Kidney tubule cell (primary cell): ENCODE data around the gene AP1S3.
A peak's percentile ranks its signal among the peaks of the same experiment; 100 is the strongest.
"Not testable (repeated sequence)": the region's sequence is repeated elsewhere in the genome, so short reads cannot be mapped to it uniquely, and the experiment has no call there.

Experiments
- DNase-seq: peaks from one replicate; pipeline ENCODE4 v3.0.0-alpha.2; 2018; ENCODE audit warnings: low spot score

AP1S3 gene

GRCh38 chr2:223853425-223853837, 16.0 kb upstream of the AP1S3 start:
- no peak for DNase-seq

- DNase-seq: no peak
These were observed 15.0 kb upstream of the AP1S3 start for GRCh38 chr2:223852281-223852795.

- no peak for DNase-seq
These were observed 10.0 kb upstream of the AP1S3 start for GRCh38 chr2:223847410-223847809.

GRCh38 chr2:223846515-223846914, 9.1 kb upstream of the AP1S3 start:
- peak; percentile 94 for DNase-seq

DNA sequence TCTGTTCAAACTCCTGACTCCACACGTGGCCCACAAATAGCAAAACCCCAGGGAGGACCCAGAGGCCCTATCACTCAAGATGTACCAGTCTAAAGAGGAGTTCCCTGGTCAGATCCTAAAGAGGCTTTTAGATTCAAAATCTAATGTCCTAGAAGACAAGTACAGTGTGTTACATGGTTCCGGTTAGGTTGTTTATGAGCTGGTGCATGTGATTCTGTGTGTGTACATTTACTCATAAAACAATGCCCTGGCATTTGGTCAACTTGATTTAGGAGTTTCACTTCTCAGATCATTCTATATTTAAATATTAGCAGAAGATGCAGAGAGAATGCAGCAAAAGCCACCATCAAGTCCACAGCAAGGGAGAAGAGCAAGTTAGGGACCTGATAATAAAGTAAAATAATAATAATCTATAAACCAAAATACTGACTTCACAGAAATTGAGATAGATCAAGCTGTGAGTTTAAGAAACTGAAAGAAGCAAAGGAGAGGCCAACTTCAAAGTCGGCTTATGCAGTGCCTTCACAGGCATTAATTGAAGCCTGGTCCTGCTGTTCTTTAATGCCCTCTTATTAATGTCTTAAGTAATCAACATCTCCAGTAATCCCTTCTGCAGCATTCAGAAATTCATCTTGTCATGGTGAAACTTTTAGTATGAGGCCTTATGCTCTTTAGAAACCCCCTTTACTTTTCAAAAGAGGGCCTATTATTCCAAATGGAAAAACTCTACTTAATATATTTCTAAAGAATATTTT, 4.2 kb upstream of the AP1S3 start:
- no peak for DNase-seq

- DNase-seq: peak; percentile 66
These were observed 1.5 kb downstream of the AP1S3 start for GRCh38 chr2:223835701-223836532.

DNA sequence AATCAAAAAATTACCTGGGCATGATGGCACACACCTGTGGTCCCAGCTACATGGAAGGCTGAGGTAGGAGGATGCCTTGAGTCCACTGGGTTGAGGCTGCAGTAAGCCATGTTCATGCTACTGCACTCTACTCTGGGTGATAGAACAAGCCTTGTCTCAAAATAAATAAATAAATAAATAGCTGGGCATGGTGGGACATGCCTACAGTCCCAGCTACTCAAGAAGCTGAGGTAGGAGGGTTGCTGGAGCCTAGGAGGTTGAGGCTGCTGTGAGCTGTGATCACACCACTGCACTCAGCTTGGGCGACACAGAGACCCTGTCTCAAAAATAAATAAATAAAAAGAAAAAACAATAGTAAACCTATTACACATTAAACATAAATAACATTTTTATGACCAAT, 3.0 kb downstream of the AP1S3 start:
- no peak for DNase-seq

DNA sequence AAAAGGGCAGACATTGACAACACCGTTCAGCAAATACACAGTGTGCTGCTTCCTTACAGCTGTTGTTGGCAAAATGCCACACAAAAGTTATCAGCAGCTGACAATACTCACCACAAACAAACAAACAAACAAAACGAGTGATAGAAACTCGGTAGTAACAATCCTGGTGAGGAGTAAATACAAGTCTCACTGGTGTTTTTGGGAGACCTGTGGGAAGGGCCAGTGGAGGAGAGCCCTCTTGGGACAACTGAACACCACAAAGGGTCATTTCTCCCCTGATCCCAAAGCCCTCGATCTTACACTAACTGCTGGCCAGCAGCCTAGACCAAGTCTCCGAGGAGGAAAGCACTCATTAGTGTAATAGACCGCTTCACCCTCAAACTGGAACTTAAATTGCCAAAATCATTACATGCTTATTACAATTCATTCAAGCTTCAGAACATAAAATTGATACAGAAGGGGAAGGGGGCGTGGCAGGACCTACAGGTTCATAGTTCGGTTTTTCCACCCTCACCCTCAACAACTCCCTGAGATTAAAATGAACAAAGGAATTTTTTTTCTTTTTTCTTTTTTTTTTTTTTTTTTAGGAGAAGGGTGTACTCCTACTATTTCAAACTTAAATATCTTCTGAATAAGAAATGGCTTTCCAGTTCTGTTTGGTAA, 5.0 kb downstream of the AP1S3 start:
- DNase-seq: no peak

GRCh38 chr2:223829128-223829527, 8.3 kb downstream of the AP1S3 start:
- DNase-seq: no peak

DNA sequence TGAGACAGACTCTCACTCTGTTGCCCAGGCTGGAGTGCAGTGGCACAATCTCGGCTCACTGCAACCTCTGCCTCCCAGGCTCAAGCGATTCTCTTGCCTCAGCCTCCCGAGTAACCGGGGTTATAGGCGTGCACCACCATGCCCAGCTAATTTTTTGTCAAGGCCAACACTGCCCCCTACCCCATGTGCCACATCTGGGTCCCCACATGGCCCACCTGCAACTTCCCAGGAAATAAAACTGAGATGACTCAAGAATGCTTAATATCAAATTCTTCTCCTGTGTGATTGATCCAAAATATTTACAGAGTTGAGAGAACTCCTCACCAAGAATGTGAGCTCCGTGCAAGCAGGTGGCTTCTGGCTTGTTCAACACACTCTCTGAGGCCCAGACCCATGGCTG, 9.1 kb downstream of the AP1S3 start:
- DNase-seq: no peak

DNA sequence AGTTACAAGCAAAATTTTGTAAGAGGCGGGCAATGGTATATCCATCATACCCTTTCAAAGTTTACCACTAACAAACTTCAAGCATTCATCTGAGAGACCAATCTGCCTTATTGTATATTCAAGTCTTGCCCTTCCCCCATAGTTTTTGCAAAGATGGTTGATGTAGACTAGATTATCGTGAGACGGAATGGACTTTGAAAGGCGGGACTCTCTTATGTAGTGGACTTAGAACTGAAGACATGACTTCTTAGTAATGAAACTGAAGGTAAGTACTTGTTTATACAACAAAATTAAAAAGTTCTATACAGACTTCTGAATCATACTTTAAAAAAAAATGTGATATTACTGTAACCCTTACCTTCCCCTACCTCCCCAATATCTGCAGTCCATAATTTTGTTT, 10.4 kb downstream of the AP1S3 start:
- no peak for DNase-seq

GRCh38 chr2:223824301-223824700, 13.1 kb downstream of the AP1S3 start:
- DNase-seq: no peak

GRCh38 chr2:223822818-223823217, 14.6 kb downstream of the AP1S3 start:
- DNase-seq: no peak

DNA sequence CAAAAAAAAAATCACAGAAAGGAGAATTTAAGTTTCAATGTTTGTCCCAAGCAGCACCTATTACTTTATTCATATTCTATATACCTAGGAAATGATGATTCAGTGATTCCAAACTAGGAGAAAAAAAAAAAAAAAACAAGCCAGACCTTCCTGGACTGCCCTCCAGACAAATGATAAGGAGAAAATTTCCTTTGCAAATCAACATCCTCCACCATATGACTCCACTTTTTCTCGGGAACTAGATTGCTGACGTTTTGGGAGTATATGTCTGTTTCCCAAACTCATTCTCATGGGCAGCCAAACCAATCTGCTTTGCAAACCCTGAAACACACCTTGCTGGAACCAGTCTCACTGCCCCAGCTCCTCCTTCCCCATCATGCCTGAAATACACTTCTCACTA, 16.8 kb downstream of the AP1S3 start:
- DNase-seq: no peak

DNA sequence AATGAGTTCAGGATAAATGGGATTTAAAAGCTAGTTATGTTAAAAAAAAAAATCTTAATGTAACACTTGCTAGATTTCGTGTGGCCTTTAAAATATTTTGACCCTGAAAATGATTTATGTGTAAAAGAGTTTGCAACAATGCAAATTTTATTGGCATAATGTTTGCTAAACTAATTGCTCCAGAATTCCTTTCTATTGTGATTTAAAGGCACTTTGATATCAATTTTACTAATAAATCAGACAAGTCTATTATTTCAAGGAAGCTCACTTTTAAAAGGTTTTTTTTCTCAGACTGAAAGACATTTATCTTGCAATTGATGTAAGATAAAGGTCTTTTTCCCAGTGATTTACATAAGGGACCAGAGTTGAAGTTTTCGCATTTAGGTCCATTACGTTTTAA, 17.5 kb downstream of the AP1S3 start:
- no peak for DNase-seq

- peak; percentile 91 for DNase-seq
These were observed 21.4 kb downstream of the AP1S3 start for GRCh38 chr2:223815884-223816570.

DNA sequence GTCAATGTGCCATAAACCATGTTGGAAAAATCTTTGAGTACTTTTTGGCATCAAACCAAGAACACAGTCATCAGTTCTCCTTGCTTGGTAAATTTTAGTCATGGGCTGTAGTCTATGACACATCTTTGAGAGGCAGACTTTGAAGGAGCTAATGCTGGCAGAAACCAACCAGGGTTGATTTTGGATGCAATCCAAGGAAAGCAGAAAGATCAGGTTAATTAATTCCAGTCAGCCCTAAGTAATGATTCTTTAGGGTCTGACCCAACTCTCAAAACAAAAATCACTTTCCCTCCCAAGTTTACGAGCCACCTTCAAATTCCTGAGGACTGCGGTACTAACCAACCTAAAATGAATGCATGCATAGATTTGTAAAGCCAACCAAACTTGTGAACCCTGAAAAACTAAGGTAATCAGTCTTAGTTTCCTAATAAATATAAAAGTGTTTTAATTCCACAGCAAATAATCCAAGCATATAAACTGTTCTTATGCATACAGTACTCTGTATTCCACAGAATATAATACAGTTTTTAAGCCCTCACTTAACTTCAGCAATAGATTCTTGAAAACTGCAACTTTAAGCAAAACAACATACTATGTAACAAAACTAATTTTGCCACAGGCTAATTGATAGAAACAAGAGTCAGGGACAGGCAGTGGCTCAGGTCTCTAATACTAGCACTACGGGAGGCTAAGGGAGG, 22.0 kb downstream of the AP1S3 start:
- DNase-seq: peak; percentile 99

DNA sequence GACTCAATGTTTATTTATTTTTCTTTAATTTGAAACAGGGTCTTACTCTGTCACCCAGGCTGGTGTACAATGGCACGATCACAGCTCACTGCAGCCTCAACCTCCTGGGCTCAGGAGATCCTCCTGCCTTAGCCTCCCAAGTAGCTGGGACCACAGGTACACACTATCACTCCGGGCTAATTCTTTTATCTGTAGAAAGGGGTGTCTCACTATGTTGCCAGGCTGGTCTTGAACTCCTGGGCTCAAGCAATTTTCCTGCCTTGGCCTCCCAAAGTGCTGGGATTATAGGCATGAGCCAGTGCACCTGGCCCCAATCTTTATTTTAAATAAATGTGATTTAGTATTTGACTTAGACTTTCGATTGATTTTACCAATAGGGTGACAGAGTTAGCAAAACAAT, 22.6 kb downstream of the AP1S3 start:
- not testable (repeated sequence) for DNase-seq

GRCh38 chr2:223813329-223813728, 24.1 kb downstream of the AP1S3 start:
- DNase-seq: no peak

GRCh38 chr2:223811757-223812156, 25.6 kb downstream of the AP1S3 start:
- DNase-seq: no peak

DNA sequence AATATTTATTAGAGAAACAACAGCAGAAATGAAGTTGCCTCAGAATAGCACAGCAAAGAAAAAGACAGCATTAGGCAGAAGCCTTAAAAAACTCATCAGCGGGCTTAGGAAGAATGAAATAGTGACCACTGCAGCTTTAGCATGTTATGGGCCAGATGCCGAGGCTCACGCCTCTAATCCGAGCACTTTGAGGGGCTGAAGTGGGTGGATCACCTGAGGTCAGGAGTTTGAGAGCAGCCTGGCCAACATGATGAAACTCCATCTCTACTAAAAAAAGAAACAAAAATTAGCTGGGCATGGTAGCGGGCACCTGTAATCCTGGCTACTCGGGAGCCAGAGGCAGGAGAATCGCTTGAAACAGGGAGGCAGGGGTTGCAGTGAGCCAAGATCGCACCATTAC, 32.4 kb downstream of the AP1S3 start:
- no peak for DNase-seq
